Adipocyte (in vitro differentiated cells): ENCODE data around the gene USP26.
"Not testable (repeated sequence)": the region's sequence is repeated elsewhere in the genome, so short reads cannot be mapped to it uniquely, and the experiment has no call there.

Experiments
- DNase-seq: peaks from one replicate; pipeline ENCODE4 v3.0.0-alpha.2; 2015; ENCODE audit warnings: low read depth
- H3K27me3 ChIP-seq: replicated peaks from 2 replicates; pipeline ENCODE4 v1.7.0; 2013; ENCODE audit warnings: mild to moderate bottlenecking, low read length, moderate library complexity; ENCODE audit not compliant: control insufficient read depth, insufficient read depth
- H3K36me3 ChIP-seq: 2 replicates; pipeline ENCODE4 v1.7.0; 2013; ENCODE audit warnings: low read length, mild to moderate bottlenecking, moderate library complexity; ENCODE audit not compliant: control insufficient read depth, insufficient read depth, severe bottlenecking
- H3K4me1 ChIP-seq: 2 replicates; pipeline ENCODE4 v1.7.0; 2013; ENCODE audit warnings: mild to moderate bottlenecking, low read length, moderate library complexity; ENCODE audit not compliant: control insufficient read depth, insufficient read depth
- H3K4me3 ChIP-seq: 2 replicates; pipeline ENCODE4 v1.7.0; 2013; ENCODE audit warnings: mild to moderate bottlenecking, low read length, moderate library complexity
- H3K9ac ChIP-seq: 2 replicates; pipeline ENCODE4 v1.7.0; 2013; ENCODE audit warnings: mild to moderate bottlenecking, low read length, moderate library complexity
- H3K9me3 ChIP-seq: 2 replicates; pipeline ENCODE4 v1.7.0; 2013; ENCODE audit warnings: mild to moderate bottlenecking, low read length, moderate library complexity; ENCODE audit not compliant: control insufficient read depth

The USP26 gene, protein sequence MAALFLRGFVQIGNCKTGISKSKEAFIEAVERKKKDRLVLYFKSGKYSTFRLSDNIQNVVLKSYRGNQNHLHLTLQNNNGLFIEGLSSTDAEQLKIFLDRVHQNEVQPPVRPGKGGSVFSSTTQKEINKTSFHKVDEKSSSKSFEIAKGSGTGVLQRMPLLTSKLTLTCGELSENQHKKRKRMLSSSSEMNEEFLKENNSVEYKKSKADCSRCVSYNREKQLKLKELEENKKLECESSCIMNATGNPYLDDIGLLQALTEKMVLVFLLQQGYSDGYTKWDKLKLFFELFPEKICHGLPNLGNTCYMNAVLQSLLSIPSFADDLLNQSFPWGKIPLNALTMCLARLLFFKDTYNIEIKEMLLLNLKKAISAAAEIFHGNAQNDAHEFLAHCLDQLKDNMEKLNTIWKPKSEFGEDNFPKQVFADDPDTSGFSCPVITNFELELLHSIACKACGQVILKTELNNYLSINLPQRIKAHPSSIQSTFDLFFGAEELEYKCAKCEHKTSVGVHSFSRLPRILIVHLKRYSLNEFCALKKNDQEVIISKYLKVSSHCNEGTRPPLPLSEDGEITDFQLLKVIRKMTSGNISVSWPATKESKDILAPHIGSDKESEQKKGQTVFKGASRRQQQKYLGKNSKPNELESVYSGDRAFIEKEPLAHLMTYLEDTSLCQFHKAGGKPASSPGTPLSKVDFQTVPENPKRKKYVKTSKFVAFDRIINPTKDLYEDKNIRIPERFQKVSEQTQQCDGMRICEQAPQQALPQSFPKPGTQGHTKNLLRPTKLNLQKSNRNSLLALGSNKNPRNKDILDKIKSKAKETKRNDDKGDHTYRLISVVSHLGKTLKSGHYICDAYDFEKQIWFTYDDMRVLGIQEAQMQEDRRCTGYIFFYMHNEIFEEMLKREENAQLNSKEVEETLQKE

DNA sequence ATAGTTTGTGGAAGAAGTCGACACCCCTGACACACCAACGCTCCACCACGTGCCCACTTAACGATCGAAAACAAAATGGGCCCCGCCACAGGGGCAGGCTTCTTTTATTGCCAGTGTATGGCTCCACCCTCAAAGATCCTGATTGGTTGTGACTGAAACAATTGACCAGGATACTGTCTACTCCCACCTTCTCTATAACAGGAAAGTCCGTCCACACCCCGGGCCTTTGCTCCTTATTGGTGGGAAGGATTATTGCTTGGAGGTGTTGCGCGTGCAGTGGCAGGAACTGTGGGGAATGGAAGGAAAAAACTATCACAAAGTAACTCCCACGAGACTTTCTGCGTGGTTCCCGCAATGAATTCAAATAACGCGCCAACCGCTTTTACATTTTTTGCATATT is at the start of gene USP26:
TSS of gene USP26 (minus strand) at position 79 of the 400 bp plus-strand sequence. CDS start 68,889 bp downstream, outside the sequence.
- H3K9me3 ChIP-seq, result no peaks in the 10 kb centered on the region
- peaks cover 4% of the 10 kb centered on the region for H3K27me3 ChIP-seq
- H3K4me1 ChIP-seq, result no peaks in the 10 kb centered on the region
- no peak for DNase-seq
- H3K36me3 ChIP-seq, result no peaks in the 10 kb centered on the region
- no peak within 1 kb of the TSS for H3K4me3 ChIP-seq
- H3K9ac ChIP-seq, result no peak within 1 kb of the TSS

- no peak for DNase-seq
- Histone ChIP-seq H3K4me3 (no peak overlapping the region), H3K27me3 (peaks cover 37% of the 10 kb centered on the region), H3K9me3 (no peaks in the 10 kb centered on the region), H3K36me3 (no peaks in the 10 kb centered on the region), H3K4me1 (no peaks in the 10 kb centered on the region), H3K9ac (no peak overlapping the region)
Measured at GRCh38 chrX:133134282-133134681, 37.4 kb upstream of the USP26 start.

DNA sequence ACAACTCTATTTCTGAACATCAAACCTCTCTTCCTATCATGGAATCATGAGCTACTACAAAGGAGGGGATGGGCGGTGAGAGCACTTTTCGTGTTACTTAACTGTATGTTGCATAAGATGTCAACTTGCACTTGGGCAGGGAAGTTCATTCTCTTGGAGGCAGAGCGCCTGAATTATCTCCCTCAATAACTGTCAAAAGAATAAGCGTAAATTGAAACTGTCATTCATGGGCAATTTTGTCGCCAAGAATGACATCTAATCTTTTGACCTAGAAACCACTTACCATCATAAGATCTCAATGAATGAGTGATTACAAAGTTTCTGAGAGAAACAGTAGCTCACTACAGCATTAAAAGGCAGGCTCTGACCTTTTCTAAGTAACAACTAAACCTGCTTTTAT is 23.5 kb upstream of the USP26 start:
- Histone ChIP-seq H3K4me1 (no peaks in the 10 kb centered on the region), H3K4me3 (no peak overlapping the region), H3K27me3 (peaks cover 7% of the 10 kb centered on the region), H3K9ac (no peak overlapping the region), H3K36me3 (no peaks in the 10 kb centered on the region), H3K9me3 (no peaks in the 10 kb centered on the region)
- DNase-seq, result no peak

DNA sequence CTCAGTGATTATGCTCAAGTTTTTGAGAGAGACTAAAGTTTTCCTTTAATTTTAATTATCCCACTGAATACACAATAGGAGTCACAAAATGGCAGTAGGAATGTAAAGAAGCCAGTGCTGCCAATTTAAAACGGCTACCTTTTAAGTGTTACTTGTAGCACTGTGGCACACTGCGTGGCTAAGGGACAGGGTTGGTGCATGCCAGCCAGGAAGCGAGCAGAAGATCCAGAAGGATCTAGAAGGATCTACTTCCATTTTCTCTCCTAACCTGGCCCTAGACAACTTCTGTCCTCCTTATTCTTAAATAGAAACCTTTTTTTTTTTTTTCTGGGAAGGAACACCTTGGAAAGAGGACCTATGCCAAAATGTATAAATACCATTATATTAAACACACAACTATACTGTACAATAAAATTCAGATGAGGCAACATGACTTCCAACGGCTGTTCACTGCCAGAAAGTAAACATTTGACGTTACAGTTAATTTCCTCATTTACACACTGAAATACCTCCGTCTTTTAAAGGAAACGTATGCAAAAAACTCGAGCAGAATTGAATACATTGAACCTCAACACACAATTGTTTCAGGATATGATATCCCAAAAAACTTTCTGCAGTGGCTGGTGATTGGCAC is 2.7 kb downstream of the USP26 start:
- H3K9me3 ChIP-seq, result no peaks in the 10 kb centered on the region
- no peak for DNase-seq
- peaks cover 3% of the 10 kb centered on the region for H3K4me1 ChIP-seq
- no peaks in the 10 kb centered on the region for H3K36me3 ChIP-seq
- H3K27me3 ChIP-seq, result peaks cover 27% of the 10 kb centered on the region
- H3K4me3 ChIP-seq, result no peak overlapping the region
- H3K9ac ChIP-seq, result no peak overlapping the region

DNA sequence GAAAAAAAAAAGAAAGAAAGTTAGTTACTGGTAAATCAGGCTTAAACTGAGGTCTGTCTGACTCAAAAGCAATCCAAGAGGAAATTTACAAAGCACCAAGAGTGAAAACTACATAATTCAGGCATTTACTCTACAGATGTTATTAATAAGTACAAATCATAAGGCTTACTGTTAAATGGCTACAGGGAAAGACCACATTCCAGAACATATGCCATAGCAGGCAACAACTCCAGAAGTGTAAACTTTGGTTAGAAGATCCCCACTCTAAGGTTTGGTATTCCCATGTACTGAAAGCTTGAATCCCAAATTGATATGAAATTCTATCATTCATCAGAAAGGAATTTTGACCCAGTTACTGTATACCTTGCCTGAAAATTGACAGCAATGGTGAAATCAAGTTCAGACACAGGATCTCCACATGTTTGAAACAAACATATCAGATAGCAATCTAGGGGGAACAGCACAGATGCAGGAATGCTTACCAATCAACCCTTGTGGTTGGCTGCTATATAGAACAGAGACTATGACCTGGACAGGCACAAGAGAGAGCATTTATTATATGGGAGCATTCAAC is 6.6 kb downstream of the USP26 start:
- Histone ChIP-seq H3K36me3 (no peaks in the 10 kb centered on the region), H3K4me1 (peaks cover 3% of the 10 kb centered on the region), H3K27me3 (peaks cover 44% of the 10 kb centered on the region), H3K4me3 (no peak overlapping the region), H3K9me3 (no peaks in the 10 kb centered on the region), H3K9ac (no peak overlapping the region)
- peak; percentile 52 for DNase-seq

- H3K4me1 ChIP-seq, result peaks cover 3% of the 10 kb centered on the region
- peaks cover 47% of the 10 kb centered on the region for H3K27me3 ChIP-seq
- no peak overlapping the region for H3K9ac ChIP-seq
- no peak for DNase-seq
- H3K4me3 ChIP-seq, result no peak overlapping the region
- H3K9me3 ChIP-seq, result no peaks in the 10 kb centered on the region
- H3K36me3 ChIP-seq, result no peaks in the 10 kb centered on the region
Measured at GRCh38 chrX:133089411-133089810, 7.5 kb downstream of the USP26 start.

DNA sequence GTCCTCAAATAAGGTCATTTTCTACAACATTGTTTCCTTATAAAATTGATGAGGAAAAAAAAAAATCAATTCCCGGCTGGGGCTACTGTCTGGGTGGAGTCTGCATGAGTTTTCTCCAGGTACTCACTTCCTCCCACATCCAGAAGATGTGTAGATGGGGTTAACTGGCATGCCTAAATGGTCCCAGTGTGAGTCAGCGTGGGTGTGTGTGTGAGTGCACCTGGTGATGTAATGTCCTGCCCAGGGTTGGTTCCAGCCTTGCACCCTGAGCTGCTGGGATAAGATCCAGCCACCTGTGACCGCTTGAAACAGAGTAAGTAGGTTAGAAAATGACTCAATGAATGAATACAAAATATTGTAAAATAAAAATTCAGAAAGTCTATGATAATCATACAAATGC is 11.1 kb downstream of the USP26 start:
- H3K27me3 ChIP-seq, result peaks cover 43% of the 10 kb centered on the region
- H3K9ac ChIP-seq, result no peak overlapping the region
- H3K4me1 ChIP-seq, result peaks cover 3% of the 10 kb centered on the region
- no peak overlapping the region for H3K4me3 ChIP-seq
- no peaks in the 10 kb centered on the region for H3K36me3 ChIP-seq
- no peak for DNase-seq
- no peaks in the 10 kb centered on the region for H3K9me3 ChIP-seq

GRCh38 chrX:133085056-133085455 is 11.9 kb downstream of the USP26 start:
- not testable (repeated sequence) for H3K4me1 ChIP-seq

GRCh38 chrX:133083899-133084298 is 13.0 kb downstream of the USP26 start:
- H3K9me3 ChIP-seq, result no peaks in the 10 kb centered on the region
- H3K4me3 ChIP-seq, result no peak overlapping the region
- H3K36me3 ChIP-seq, result no peaks in the 10 kb centered on the region
- DNase-seq, result no peak
- H3K9ac ChIP-seq, result no peak overlapping the region
- peaks cover 29% of the 10 kb centered on the region for H3K27me3 ChIP-seq
- no peaks in the 10 kb centered on the region for H3K4me1 ChIP-seq

More at GRCh38 chrX:133085056-133085455, 11.9 kb downstream of the USP26 start:
- H3K9me3 ChIP-seq, H3K9ac ChIP-seq, H3K36me3 ChIP-seq, DNase-seq, H3K4me3 ChIP-seq: not testable (repeated sequence)
- peaks cover 37% of the 10 kb centered on the region for H3K27me3 ChIP-seq

DNA sequence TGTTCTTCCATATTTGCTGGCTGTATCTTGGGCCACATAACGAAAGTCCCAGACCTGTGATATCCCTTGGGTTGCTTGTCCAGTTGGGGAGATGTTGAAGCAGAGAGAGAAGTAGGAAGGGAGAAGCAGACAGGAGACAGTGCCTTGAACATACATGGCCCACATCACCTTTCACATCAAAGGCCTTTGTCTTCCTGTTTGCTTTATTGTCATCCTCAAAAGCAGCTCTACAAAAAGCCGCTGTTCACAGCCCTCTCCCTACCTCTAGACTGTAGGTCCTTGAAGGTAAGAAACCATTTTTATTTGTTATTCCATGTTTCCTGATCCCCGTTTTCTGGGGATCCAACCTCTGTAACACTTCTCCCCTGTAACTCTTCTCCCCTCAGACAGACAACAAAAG is 14.9 kb downstream of the USP26 start:
- Histone ChIP-seq H3K9me3 (peaks cover 6% of the 10 kb centered on the region), H3K27me3 (peaks cover 17% of the 10 kb centered on the region), H3K36me3 (no peaks in the 10 kb centered on the region), H3K9ac (no peak overlapping the region), H3K4me3 (no peak overlapping the region), H3K4me1 (no peaks in the 10 kb centered on the region)
- no peak for DNase-seq

DNA sequence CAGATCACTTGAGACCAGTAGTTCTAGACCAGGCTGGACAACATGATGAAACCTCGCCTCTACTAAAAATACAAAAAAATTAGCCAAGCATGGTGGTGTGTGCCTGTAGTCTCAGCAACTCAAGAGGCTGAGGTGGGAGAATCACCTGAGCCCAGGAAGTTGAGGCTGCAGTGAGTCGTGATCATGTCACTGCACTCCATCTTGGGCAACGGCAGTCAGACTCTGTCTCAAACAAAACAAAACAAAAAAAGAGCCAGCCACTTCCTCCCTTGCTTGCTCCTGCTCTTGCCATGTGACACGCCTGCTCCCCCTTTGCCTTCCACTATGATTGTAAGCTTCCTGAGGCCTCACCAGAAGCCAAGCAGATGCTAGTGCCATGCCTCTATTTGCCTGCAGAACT is 19.1 kb downstream of the USP26 start:
- H3K9ac ChIP-seq, H3K4me1 ChIP-seq, H3K4me3 ChIP-seq, DNase-seq, H3K36me3 ChIP-seq: not testable (repeated sequence)
- Histone ChIP-seq H3K9me3 (peaks cover 21% of the 10 kb centered on the region), H3K27me3 (peaks cover 13% of the 10 kb centered on the region)
